ENCODE results near the gene CRIP3.

DNA sequence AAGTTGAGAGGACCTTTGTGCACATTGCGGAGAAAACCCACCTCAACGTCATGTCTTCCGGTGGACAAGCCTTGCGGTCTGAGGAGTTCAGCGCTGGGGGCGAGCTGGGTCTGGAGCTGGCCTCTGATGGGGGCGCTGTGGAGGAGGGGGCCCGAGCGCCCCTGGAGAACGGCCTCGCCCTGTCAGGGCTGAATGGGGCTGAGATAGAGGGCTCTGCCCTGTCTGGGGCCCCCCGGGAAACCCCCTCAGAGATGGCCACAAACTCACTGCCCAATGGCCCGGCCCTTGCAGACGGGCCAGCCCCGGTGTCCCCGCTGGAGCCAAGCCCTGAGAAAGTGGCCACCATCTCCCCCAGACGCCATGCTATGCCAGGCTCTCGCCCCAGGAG is 25.1 kb downstream of the CRIP3 start:
- TF ChIP-seq, protein P1, sequence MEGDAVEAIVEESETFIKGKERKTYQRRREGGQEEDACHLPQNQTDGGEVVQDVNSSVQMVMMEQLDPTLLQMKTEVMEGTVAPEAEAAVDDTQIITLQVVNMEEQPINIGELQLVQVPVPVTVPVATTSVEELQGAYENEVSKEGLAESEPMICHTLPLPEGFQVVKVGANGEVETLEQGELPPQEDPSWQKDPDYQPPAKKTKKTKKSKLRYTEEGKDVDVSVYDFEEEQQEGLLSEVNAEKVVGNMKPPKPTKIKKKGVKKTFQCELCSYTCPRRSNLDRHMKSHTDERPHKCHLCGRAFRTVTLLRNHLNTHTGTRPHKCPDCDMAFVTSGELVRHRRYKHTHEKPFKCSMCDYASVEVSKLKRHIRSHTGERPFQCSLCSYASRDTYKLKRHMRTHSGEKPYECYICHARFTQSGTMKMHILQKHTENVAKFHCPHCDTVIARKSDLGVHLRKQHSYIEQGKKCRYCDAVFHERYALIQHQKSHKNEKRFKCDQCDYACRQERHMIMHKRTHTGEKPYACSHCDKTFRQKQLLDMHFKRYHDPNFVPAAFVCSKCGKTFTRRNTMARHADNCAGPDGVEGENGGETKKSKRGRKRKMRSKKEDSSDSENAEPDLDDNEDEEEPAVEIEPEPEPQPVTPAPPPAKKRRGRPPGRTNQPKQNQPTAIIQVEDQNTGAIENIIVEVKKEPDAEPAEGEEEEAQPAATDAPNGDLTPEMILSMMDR (IDR thresholded peaks at IDR 0.05) = no peak
- TF ChIP-seq POLR2A (IDR thresholded peaks at IDR 0.05) = no peak
